22Rv1 (cell line): ENCODE data around the gene LSAMP.

Experiments used
- H3K27ac ChIP-seq: fragments of 450-650 bp; 2 replicates; pipeline ENCODE4 v1.5.1; 2017
- ZFX ChIP-seq: fragments of 450-650 bp; IDR thresholded peaks from 2 replicates; pipeline ENCODE4 v1.6.1; 2017; ENCODE audit warnings: antibody characterized with exemption, borderline replicate concordance
- TF ChIP-seq, protein P1 (sequence below): fragments of 450-650 bp; IDR thresholded peaks from 2 replicates; pipeline ENCODE4 v1.5.1; 2017; ENCODE audit warnings: mild to moderate bottlenecking

Gene LSAMP

DNA sequence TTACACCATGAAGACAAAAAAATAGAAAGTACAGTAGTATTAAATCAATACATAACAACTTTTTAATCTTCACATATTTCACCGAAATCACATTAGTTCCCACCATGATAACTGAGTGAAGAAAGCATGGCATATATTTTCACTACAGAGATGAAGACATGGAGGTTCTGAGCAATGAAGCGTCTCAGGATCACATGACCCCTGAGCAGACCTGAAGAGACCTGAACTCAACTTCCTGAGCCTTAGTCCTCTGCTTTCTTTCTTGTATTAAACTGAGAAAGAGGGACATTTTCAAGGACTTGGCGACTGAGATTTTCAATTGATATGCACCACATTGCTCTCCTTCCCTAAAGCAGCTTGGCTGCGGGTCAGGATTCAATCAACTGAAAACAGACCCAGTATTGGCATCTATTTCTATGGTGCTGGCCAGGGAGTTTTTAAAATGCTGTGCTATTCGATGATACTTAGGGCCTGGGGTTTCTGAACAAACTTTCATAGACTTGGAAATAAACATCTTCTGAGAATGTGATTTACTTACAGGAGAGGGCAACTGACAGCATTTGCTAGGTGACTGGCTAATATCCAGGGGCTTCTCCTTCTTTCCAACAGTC is 165.1 kb downstream of the LSAMP start:
- no peak overlapping the region for H3K27ac ChIP-seq
- TF ChIP-seq, protein P1, sequence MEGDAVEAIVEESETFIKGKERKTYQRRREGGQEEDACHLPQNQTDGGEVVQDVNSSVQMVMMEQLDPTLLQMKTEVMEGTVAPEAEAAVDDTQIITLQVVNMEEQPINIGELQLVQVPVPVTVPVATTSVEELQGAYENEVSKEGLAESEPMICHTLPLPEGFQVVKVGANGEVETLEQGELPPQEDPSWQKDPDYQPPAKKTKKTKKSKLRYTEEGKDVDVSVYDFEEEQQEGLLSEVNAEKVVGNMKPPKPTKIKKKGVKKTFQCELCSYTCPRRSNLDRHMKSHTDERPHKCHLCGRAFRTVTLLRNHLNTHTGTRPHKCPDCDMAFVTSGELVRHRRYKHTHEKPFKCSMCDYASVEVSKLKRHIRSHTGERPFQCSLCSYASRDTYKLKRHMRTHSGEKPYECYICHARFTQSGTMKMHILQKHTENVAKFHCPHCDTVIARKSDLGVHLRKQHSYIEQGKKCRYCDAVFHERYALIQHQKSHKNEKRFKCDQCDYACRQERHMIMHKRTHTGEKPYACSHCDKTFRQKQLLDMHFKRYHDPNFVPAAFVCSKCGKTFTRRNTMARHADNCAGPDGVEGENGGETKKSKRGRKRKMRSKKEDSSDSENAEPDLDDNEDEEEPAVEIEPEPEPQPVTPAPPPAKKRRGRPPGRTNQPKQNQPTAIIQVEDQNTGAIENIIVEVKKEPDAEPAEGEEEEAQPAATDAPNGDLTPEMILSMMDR, result no peak
- no peak for TF ChIP-seq ZFX

DNA sequence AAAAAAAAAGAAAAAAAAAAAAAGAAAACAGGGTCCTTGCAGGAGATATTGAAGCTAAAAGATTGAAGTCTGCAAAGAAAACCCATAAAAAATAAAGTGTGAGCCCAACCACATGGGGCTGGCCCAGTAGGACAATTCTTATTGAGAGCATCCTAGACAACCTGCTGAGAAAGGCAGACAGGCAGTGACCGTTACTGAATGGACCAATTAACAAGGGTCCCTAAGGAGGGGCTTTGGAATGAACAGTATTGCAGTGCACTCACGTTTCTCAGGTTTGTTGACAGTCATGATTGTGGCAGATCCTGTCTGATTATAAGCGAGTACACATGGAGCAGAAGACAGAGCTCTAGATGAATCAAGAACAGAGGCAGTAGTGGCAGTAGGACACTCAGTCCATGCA is 168.6 kb downstream of the LSAMP start:
- TF ChIP-seq, protein P1, result no peak
- no peak for TF ChIP-seq ZFX
- H3K27ac ChIP-seq, result no peak overlapping the region

GRCh38 chr3:116270056-116270455 is 175.2 kb downstream of the LSAMP start:
- no peak overlapping the region for H3K27ac ChIP-seq
- no peak for TF ChIP-seq ZFX
- TF ChIP-seq, protein P1, result no peak

- no peak overlapping the region for H3K27ac ChIP-seq
- TF ChIP-seq, protein P1, result no peak
- no peak for TF ChIP-seq ZFX
Measured at GRCh38 chr3:116267116-116267515, 178.2 kb downstream of the LSAMP start.

DNA sequence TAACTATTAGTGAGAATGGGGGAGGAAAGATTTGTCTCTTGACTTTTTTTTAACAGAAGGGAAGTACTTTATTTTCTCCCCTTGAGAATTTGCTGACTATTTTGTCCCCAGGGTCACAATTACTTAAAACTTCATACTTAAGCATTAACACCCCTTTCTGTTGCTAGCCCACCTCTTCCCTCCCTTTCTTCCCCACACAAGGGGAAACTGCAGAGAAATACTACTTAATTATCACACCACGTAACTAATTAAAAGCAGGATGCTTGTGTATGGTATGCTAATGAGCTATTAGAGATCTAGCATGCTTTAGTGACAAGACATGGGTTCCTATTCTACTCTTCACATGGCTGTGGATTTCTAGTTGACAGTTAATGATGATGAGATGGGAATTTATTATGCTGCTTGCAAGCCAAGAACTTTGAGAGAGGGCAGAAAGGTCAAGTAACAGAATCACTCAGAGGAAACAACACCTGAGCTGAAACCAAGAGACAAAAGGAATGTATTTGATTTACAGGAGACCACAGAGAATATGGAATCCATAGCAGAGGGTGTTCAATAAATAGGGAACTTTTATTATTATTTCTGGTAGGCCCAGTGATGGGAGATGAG is 179.2 kb downstream of the LSAMP start:
- TF ChIP-seq, protein P1, result no peak
- TF ChIP-seq ZFX, result no peak
- H3K27ac ChIP-seq, result no peak overlapping the region

DNA sequence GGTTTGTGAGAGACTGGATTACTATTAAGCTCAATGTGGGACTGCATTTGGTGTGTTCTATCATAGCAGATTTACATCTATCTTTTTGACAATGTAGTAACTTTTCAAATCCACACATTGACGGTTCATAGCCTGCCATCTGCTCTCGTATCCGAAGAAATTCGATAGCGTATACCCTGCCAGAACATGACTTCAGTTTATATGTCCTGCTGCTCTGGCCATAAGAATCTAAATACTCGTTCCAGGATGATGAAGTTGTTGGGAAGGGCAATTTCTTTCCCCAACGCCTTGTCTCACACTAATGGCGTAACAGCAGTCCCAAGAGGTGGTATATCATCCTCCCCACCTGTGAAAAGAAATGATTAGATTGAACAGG is 180.0 kb downstream of the LSAMP start:
- no peak for TF ChIP-seq ZFX
- TF ChIP-seq, protein P1, result no peak
- no peak overlapping the region for H3K27ac ChIP-seq

GRCh38 chr3:116264546-116265319 is 180.6 kb downstream of the LSAMP start:
- no peak overlapping the region for H3K27ac ChIP-seq
- TF ChIP-seq, protein P1, result no peak
- no peak for TF ChIP-seq ZFX
